ENCODE data around the gene CCDC73. TPM values are rescaled to one million over a fixed set of nuclear protein-coding genes. Genes with fewer than 3 reads are reported as not detected.

The CCDC73 gene
- total RNA-seq, 1 experiment from 2014 or later = not detected

DNA sequence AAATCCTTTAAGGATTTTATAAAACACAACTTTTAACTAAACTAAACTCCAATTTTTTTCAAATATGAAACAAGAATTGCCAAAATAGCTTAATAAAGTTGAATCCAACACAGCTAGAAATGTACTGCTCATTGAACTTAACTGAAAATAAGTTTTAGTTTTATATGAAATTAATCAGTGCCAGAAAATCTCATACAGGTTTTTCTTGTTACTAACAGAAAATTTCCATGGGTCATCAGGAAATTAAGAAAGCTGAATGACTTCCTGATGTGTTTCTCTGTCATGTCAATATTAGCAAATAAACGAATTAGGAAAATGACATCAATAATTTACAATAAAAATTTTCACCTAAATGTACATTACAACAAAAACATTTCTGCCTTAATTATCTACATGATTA is 3.5 kb downstream of the CCDC73 start:
- ChIA-PET CTCF (interaction anchor here (0.6 to 2.1 kb wide), 4 partner anchors 18 to 131 kb away, joined by 3 to 7 read pairs (median 6); no protein-coding TSS in a partner anchor), POLR2A (no interaction called here)
- no peak for DNase-seq (ENCODE audit: low spot score)
- Mint-ChIP-seq H3K4me1 (peaks cover 4% of the 10 kb centered on the region), H3K9me3 (no peaks in the 10 kb centered on the region), H3K27me3 (ENCODE audit: low read depth) (peaks cover 3% of the 10 kb centered on the region; the same call in 1 of the 2 replicates), H3K27ac (no peak overlapping the region), H3K36me3 (no peaks in the 10 kb centered on the region), H3K4me3 (no peak overlapping the region)
- TF ChIP-seq, protein P1, sequence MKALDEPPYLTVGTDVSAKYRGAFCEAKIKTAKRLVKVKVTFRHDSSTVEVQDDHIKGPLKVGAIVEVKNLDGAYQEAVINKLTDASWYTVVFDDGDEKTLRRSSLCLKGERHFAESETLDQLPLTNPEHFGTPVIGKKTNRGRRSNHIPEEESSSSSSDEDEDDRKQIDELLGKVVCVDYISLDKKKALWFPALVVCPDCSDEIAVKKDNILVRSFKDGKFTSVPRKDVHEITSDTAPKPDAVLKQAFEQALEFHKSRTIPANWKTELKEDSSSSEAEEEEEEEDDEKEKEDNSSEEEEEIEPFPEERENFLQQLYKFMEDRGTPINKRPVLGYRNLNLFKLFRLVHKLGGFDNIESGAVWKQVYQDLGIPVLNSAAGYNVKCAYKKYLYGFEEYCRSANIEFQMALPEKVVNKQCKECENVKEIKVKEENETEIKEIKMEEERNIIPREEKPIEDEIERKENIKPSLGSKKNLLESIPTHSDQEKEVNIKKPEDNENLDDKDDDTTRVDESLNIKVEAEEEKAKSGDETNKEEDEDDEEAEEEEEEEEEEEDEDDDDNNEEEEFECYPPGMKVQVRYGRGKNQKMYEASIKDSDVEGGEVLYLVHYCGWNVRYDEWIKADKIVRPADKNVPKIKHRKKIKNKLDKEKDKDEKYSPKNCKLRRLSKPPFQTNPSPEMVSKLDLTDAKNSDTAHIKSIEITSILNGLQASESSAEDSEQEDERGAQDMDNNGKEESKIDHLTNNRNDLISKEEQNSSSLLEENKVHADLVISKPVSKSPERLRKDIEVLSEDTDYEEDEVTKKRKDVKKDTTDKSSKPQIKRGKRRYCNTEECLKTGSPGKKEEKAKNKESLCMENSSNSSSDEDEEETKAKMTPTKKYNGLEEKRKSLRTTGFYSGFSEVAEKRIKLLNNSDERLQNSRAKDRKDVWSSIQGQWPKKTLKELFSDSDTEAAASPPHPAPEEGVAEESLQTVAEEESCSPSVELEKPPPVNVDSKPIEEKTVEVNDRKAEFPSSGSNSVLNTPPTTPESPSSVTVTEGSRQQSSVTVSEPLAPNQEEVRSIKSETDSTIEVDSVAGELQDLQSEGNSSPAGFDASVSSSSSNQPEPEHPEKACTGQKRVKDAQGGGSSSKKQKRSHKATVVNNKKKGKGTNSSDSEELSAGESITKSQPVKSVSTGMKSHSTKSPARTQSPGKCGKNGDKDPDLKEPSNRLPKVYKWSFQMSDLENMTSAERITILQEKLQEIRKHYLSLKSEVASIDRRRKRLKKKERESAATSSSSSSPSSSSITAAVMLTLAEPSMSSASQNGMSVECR (CRISPR knock-in tag; IDR thresholded peaks at IDR 0.05; ENCODE audit: borderline replicate concordance) = no peak
- no peak for TF ChIP-seq ATF1 (CRISPR knock-in tag; IDR thresholded peaks at IDR 0.05)
- no peak for TF ChIP-seq NFYB (CRISPR knock-in tag; conservative IDR thresholded peaks at IDR 0.05; ENCODE audit: low read depth)
- TF ChIP-seq ZNF416 (CRISPR knock-in tag; IDR thresholded peaks at IDR 0.05) = no peak
- no peak for TF ChIP-seq CREB1 (CRISPR knock-in tag; IDR thresholded peaks at IDR 0.05)
- TF ChIP-seq NR2C2 (CRISPR knock-in tag; IDR thresholded peaks at IDR 0.05) = no peak
- TF ChIP-seq, protein P2, sequence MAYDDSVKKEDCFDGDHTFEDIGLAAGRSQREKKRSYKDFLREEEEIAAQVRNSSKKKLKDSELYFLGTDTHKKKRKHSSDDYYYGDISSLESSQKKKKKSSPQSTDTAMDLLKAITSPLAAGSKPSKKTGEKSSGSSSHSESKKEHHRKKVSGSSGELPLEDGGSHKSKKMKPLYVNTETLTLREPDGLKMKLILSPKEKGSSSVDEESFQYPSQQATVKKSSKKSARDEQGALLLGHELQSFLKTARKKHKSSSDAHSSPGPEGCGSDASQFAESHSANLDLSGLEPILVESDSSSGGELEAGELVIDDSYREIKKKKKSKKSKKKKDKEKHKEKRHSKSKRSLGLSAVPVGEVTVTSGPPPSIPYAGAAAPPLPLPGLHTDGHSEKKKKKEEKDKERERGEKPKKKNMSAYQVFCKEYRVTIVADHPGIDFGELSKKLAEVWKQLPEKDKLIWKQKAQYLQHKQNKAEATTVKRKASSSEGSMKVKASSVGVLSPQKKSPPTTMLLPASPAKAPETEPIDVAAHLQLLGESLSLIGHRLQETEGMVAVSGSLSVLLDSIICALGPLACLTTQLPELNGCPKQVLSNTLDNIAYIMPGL (CRISPR knock-in tag; IDR thresholded peaks at IDR 0.05) = no peak
- TF ChIP-seq, protein P3, sequence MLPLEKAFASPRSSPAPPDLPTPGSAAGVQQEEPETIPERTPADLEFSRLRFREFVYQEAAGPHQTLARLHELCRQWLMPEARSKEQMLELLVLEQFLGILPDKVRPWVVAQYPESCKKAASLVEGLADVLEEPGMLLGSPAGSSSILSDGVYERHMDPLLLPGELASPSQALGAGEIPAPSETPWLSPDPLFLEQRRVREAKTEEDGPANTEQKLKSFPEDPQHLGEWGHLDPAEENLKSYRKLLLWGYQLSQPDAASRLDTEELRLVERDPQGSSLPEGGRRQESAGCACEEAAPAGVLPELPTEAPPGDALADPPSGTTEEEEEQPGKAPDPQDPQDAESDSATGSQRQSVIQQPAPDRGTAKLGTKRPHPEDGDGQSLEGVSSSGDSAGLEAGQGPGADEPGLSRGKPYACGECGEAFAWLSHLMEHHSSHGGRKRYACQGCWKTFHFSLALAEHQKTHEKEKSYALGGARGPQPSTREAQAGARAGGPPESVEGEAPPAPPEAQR (CRISPR knock-in tag; IDR thresholded peaks at IDR 0.05) = no peak
- TF ChIP-seq, protein P4, sequence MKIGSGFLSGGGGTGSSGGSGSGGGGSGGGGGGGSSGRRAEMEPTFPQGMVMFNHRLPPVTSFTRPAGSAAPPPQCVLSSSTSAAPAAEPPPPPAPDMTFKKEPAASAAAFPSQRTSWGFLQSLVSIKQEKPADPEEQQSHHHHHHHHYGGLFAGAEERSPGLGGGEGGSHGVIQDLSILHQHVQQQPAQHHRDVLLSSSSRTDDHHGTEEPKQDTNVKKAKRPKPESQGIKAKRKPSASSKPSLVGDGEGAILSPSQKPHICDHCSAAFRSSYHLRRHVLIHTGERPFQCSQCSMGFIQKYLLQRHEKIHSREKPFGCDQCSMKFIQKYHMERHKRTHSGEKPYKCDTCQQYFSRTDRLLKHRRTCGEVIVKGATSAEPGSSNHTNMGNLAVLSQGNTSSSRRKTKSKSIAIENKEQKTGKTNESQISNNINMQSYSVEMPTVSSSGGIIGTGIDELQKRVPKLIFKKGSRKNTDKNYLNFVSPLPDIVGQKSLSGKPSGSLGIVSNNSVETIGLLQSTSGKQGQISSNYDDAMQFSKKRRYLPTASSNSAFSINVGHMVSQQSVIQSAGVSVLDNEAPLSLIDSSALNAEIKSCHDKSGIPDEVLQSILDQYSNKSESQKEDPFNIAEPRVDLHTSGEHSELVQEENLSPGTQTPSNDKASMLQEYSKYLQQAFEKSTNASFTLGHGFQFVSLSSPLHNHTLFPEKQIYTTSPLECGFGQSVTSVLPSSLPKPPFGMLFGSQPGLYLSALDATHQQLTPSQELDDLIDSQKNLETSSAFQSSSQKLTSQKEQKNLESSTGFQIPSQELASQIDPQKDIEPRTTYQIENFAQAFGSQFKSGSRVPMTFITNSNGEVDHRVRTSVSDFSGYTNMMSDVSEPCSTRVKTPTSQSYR (CRISPR knock-in tag; IDR thresholded peaks at IDR 0.05) = no peak
- TF ChIP-seq MYBL2 (CRISPR knock-in tag; IDR thresholded peaks at IDR 0.05) = no peak
- TF ChIP-seq, protein P5, sequence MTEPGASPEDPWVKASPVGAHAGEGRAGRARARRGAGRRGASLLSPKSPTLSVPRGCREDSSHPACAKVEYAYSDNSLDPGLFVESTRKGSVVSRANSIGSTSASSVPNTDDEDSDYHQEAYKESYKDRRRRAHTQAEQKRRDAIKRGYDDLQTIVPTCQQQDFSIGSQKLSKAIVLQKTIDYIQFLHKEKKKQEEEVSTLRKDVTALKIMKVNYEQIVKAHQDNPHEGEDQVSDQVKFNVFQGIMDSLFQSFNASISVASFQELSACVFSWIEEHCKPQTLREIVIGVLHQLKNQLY (CRISPR knock-in tag; IDR thresholded peaks at IDR 0.05) = no peak
- TF ChIP-seq TEAD4 (CRISPR knock-in tag; IDR thresholded peaks at IDR 0.05) = no peak
- TF ChIP-seq RELA (CRISPR knock-in tag; IDR thresholded peaks at IDR 0.05; ENCODE audit: borderline replicate concordance) = no peak
- ATAC-seq = no peak

DNA sequence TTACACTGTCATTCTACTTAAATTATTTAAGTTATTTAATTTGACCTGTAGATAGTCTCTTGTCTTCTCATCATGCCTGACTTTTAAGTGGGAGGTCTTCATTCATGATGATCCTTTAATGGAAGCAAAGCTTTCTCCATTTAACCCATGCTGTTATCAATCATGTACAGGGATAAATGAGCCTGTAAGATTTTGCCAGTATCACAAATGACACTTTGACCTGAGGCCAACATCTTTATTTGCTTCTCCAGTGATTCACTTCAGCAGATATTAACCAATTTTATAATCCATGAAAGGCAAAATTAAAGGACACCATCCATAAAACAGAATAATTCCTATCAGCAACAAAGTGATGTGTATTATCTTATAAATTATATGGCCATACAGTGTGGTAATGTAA is 7.7 kb downstream of the CCDC73 start:
- Mint-ChIP-seq H3K4me3 (no peak overlapping the region), H3K4me1 (peaks cover under 1% of the 10 kb centered on the region; the same call in 1 of the 2 replicates), H3K27ac (no peak overlapping the region), H3K27me3 (ENCODE audit: low read depth) (no peaks in the 10 kb centered on the region; the same call in 1 of the 2 replicates), H3K36me3 (no peaks in the 10 kb centered on the region), H3K9me3 (no peaks in the 10 kb centered on the region)
- ChIA-PET POLR2A (no interaction called here), CTCF (no interaction called here)
- DNase-seq (ENCODE audit: low spot score) (no peak), ATAC-seq (no peak)
- no peak for TF ChIP-seq GRHL2 (CRISPR knock-in tag; IDR thresholded peaks at IDR 0.05; ENCODE audit: insufficient replicate concordance, severe bottlenecking)
- TF ChIP-seq, protein P6, sequence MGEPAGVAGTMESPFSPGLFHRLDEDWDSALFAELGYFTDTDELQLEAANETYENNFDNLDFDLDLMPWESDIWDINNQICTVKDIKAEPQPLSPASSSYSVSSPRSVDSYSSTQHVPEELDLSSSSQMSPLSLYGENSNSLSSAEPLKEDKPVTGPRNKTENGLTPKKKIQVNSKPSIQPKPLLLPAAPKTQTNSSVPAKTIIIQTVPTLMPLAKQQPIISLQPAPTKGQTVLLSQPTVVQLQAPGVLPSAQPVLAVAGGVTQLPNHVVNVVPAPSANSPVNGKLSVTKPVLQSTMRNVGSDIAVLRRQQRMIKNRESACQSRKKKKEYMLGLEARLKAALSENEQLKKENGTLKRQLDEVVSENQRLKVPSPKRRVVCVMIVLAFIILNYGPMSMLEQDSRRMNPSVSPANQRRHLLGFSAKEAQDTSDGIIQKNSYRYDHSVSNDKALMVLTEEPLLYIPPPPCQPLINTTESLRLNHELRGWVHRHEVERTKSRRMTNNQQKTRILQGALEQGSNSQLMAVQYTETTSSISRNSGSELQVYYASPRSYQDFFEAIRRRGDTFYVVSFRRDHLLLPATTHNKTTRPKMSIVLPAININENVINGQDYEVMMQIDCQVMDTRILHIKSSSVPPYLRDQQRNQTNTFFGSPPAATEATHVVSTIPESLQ (CRISPR knock-in tag; IDR thresholded peaks at IDR 0.05) = no peak
- TF ChIP-seq, protein P2 (CRISPR knock-in tag; IDR thresholded peaks at IDR 0.05) = no peak
- TF ChIP-seq, protein P7, sequence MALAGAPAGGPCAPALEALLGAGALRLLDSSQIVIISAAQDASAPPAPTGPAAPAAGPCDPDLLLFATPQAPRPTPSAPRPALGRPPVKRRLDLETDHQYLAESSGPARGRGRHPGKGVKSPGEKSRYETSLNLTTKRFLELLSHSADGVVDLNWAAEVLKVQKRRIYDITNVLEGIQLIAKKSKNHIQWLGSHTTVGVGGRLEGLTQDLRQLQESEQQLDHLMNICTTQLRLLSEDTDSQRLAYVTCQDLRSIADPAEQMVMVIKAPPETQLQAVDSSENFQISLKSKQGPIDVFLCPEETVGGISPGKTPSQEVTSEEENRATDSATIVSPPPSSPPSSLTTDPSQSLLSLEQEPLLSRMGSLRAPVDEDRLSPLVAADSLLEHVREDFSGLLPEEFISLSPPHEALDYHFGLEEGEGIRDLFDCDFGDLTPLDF (CRISPR knock-in tag; IDR thresholded peaks at IDR 0.05) = no peak
